A549 (cell line): ENCODE data around the gene NR1H4. TPM values are rescaled to one million over a fixed set of nuclear protein-coding genes. Genes with fewer than 3 reads are reported as not detected.

Experiments used
- ATAC-seq, 2 experiments: fragments of 200-7000 bp in 1 of 2; fragments of >200 bp in 1 of 2; cut with Nextera tagmentation in 1 of 2; cut with Tn5 transposase in 1 of 2; 3 replicates each; pipeline versions ENCODE4 v1.8.0 to v1.9.1; 2018 to 2020; ENCODE audit warnings: mild to moderate bottlenecking in 1 of 2, moderate library complexity in 1 of 2
- CTCF ChIA-PET: fragments of 300-600 bp; sonication (Branson Sonifier 250); formaldehyde crosslinking; extraction: SDS; loops from one replicate; lab custom pipeline; 2021; ENCODE audit warnings: antibody characterized with exemption, inconsistent platforms; lab: Yijun Ruan, JAX
- POLR2A ChIA-PET: fragments of 350-600 bp; formaldehyde crosslinking; extraction: SDS; loops from one replicate; lab custom pipeline; 2021; ENCODE audit warnings: antibody characterized with exemption, inconsistent platforms; lab: Yijun Ruan, JAX
- DNase-seq, 2 experiments: peaks; one replicate each; pipeline versions ENCODE4 v3.0.0 to v3.0.0-alpha.2; 2011 to 2016; ENCODE audit warnings: low read depth in 1 of 2, low spot score in 1 of 2
- FAIRE-seq: peaks from 2 replicates; lab custom pipeline; 2011; peaks lifted over from hg19 to GRCh38; lab: Jason Lieb, UNC
- H3K27ac ChIP-seq, 2 experiments: fragments of >200 bp; sonication (Bioruptor Twin); formaldehyde crosslinking; 3 replicates each; pipeline ENCODE4 v1.5.1; 2016 to 2017
- H3K4me1 ChIP-seq: fragments of >200 bp; sonication (Bioruptor Twin); formaldehyde crosslinking; 3 replicates; pipeline ENCODE4 v1.6.1; 2016
- H3K4me2 ChIP-seq: fragments of >200 bp; sonication (Bioruptor Twin); formaldehyde crosslinking; 3 replicates; pipeline ENCODE4 v1.6.1; 2016
- H3K4me3 ChIP-seq: fragments of >200 bp; sonication (Bioruptor Twin); formaldehyde crosslinking; 3 replicates; pipeline ENCODE4 v1.5.1; 2016
- H3K9me3 ChIP-seq: fragments of >200 bp; sonication (Bioruptor Twin); formaldehyde crosslinking; 3 replicates; pipeline ENCODE4 v1.6.1; 2016
- BHLHE40 ChIP-seq: IDR thresholded peaks from 2 replicates; pipeline ENCODE4 v1.6.1; 2012; ENCODE audit warnings: low read depth, low read length, inconsistent platforms
- CHD2 ChIP-seq: fragments of 150-350 bp; IDR thresholded peaks from 2 replicates; pipeline ENCODE4 v1.6.1; 2014; ENCODE audit warnings: low read length; ENCODE audit not compliant: partially characterized antibody
- EP300 ChIP-seq, 2 experiments: fragments of >200 bp; sonication (Bioruptor Twin); formaldehyde crosslinking; IDR thresholded peaks; 2 replicates in 1 of 2; 3 replicates in 1 of 2; pipeline ENCODE4 v1.6.1; 2016 to 2017
- FOSL2 ChIP-seq, 2 experiments: fragments of 450-650 bp in 1 of 2; fragments of >200 bp in 1 of 2; sonication (Bioruptor Twin) in 1 of 2; formaldehyde crosslinking; IDR thresholded peaks; 2 replicates each; pipeline versions ENCODE4 v1.5.0 to v1.6.1; 2016 to 2020; ENCODE audit warnings: mild to moderate bottlenecking in 1 of 2, moderate library complexity in 1 of 2
- FOXS1 ChIP-seq: fragments of 250-450 bp; sonication (Bioruptor Pico); IDR thresholded peaks from 2 replicates; pipeline ENCODE4 v1.5.0; 2020; ENCODE audit warnings: mild to moderate bottlenecking, moderate library complexity
- JUN ChIP-seq, 2 experiments: fragments of >200 bp; sonication (Bioruptor Twin); formaldehyde crosslinking; IDR thresholded peaks; 2 replicates in 1 of 2; 3 replicates in 1 of 2; pipeline ENCODE4 v1.6.1; 2016 to 2017
- JUNB ChIP-seq: fragments of >200 bp; sonication (Bioruptor Twin); formaldehyde crosslinking; IDR thresholded peaks from 2 replicates; pipeline ENCODE4 v1.6.1; 2016
- KDM5A ChIP-seq: fragments of 200-600 bp; sonication (generic); IDR thresholded peaks from 2 replicates; pipeline ENCODE4 v1.6.1; 2016; ENCODE audit warnings: antibody characterized with exemption, mild to moderate bottlenecking
- MAFK ChIP-seq: fragments of 450-650 bp; IDR thresholded peaks from 2 replicates; pipeline ENCODE4 v1.6.1; 2014; ENCODE audit not compliant: partially characterized antibody
- MAZ ChIP-seq: fragments of 150-350 bp; IDR thresholded peaks from 2 replicates; pipeline ENCODE4 v1.6.1; 2014; ENCODE audit warnings: antibody characterized with exemption, low read depth, low read length, borderline replicate concordance
- NPAS2 ChIP-seq: fragments of 250-450 bp; sonication (Bioruptor Pico); IDR thresholded peaks from 2 replicates; pipeline ENCODE4 v1.8.0; 2022; ENCODE audit warnings: mild to moderate bottlenecking, moderate library complexity, borderline replicate concordance
- NR3C1 ChIP-seq: fragments of >200 bp; sonication (Bioruptor Twin); formaldehyde crosslinking; IDR thresholded peaks from 3 replicates; pipeline ENCODE4 v1.6.1; 2017
- RFX5 ChIP-seq: fragments of 450-650 bp; IDR thresholded peaks from 2 replicates; pipeline ENCODE4 v1.7.1; 2014; ENCODE audit warnings: antibody characterized with exemption, mild to moderate bottlenecking, moderate library complexity
- SMC3 ChIP-seq: fragments of >200 bp; sonication (Bioruptor Twin); formaldehyde crosslinking; IDR thresholded peaks from 3 replicates; pipeline ENCODE4 v1.6.1; 2018; ENCODE audit warnings: inconsistent platforms
- TFCP2L1 ChIP-seq: fragments of 250-450 bp; sonication (Bioruptor Pico); IDR thresholded peaks from 2 replicates; pipeline ENCODE4 v1.5.0; 2021; ENCODE audit warnings: mild to moderate bottlenecking
- WGBS: methylation state at CpG from one replicate; pipeline ENCODE4 v1.1.6; 2017; ENCODE audit errors: missing lambda C conversion rate; 5-methylcytosine and 5-hydroxymethylcytosine counted together
- polyA plus RNA-seq, 4 experiments: library from polyadenylated mRNA; depleted of rRNA in 3 of 4; stranded (reverse); fragments of >200 nt; fragmentation: RNase III in 1 of 4; extraction: RNeasy Plus Mini Kit Qiagen cat#74134 plus additional on column Dnase treatment in 1 of 4; gene quantifications; 2 replicates in 3 of 4; 3 replicates in 1 of 4; pipeline ENCODE4 v1.2.3, GENCODE V29; 2011 to 2017
- TF ChIP-seq, protein P1 (sequence below): IDR thresholded peaks from 2 replicates; pipeline ENCODE4 v1.6.1; 2012
- TF ChIP-seq, protein P2 (sequence below): fragments of 150-350 bp; IDR thresholded peaks from 2 replicates; pipeline ENCODE4 v1.6.1; 2014; ENCODE audit warnings: low read depth, mild to moderate bottlenecking, low read length
- TF ChIP-seq, protein P3 (sequence below): IDR thresholded peaks from 2 replicates; pipeline ENCODE4 v1.6.1; 2012; ENCODE audit warnings: low read depth, borderline replicate concordance
- TF ChIP-seq, protein P4 (sequence below): fragments of 200-600 bp; sonication (generic); IDR thresholded peaks from 2 replicates; pipeline ENCODE4 v1.6.1; 2016; ENCODE audit warnings: antibody characterized with exemption, mild to moderate bottlenecking, moderate library complexity
- TF ChIP-seq, protein P5 (sequence below): IDR thresholded peaks from 2 replicates; pipeline ENCODE4 v1.6.1; 2012
- TF ChIP-seq, protein P6 (sequence below): fragments of 450-650 bp; IDR thresholded peaks from 2 replicates; pipeline ENCODE4 v1.6.1; 2014; ENCODE audit warnings: antibody characterized with exemption
- TF ChIP-seq, protein P7 (sequence below): fragments of >200 bp; sonication (Bioruptor Twin); formaldehyde crosslinking; IDR thresholded peaks from 3 replicates; pipeline ENCODE4 v1.5.1; 2016

Gene NR1H4
- polyA plus RNA-seq, 2 of the 4 experiments (the other 2 are of a cell fraction), result 0.40 to 1.4 TPM

DNA sequence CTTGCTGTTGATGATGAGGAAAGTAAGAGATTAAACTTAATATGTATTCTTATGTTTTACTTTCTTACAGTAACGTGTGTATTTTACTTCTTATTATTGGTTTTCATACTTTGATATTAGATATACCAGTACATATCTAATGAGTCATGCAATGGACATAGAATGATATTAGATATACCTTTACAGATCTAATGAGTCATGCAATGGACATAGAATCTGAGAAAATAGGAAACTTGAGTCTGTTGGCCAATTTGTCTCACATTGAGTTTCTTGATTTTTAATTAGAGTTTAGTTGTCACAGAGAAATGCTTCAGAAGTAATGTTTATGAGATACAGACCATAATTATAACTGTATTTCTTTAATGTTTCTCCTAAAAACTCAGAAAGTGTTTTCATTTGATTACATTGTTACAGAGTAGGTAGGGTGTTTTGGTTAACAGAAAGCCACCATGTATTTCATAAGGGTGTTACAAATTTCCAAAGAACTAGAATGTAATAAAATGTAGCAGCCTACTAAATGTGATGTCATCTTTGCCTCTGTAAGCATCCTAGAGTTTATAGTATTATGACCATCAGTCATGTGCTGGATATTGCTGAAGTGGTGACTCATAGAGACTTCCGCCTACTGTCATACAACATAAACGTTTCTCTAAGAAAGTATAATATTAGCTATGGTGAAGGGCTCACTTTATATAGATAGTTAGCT, 102.8 kb downstream of the NR1H4 start:
- 48% methylated on average over 3 of the region's 3 CpGs for WGBS
- peaks cover 27% of the 10 kb centered on the region for H3K4me1 ChIP-seq
- ATAC-seq (0 out of 6 replicates have a peak, but pooled peaks of 1 of the 2 experiments have one; percentile 44), FAIRE-seq (peak; percentile 43), DNase-seq (peak; percentile 28 to 50)
- no peak overlapping the region for H3K4me3 ChIP-seq
- POLR2A ChIA-PET, result no interaction called here
- peak overlapping the region; percentile 30; the same call in 2 of the 3 replicates for H3K4me2 ChIP-seq
- TF ChIP-seq, protein P1, sequence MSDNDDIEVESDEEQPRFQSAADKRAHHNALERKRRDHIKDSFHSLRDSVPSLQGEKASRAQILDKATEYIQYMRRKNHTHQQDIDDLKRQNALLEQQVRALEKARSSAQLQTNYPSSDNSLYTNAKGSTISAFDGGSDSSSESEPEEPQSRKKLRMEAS, result no peak
- TF ChIP-seq NR3C1, result no peak
- no peak for TF ChIP-seq FOSL2 (IDR thresholded peaks at IDR 0.05)
- peak; percentile 91 for TF ChIP-seq FOSL2 (CRISPR knock-in tag; IDR thresholded peaks at IDR 0.05)
- peak; percentile 43; the same call in 1 of the 2 replicates for TF ChIP-seq BHLHE40
- TF ChIP-seq KDM5A, result no peak
- TF ChIP-seq JUNB, result peak; percentile 38
- no peak overlapping the region for H3K27ac ChIP-seq
- no peaks in the 10 kb centered on the region for H3K9me3 ChIP-seq
- CTCF ChIA-PET, result interaction anchor here (2.1 kb wide), 1 partner anchor 21 kb away, joined by 5 read pairs; no protein-coding TSS in a partner anchor

DNA sequence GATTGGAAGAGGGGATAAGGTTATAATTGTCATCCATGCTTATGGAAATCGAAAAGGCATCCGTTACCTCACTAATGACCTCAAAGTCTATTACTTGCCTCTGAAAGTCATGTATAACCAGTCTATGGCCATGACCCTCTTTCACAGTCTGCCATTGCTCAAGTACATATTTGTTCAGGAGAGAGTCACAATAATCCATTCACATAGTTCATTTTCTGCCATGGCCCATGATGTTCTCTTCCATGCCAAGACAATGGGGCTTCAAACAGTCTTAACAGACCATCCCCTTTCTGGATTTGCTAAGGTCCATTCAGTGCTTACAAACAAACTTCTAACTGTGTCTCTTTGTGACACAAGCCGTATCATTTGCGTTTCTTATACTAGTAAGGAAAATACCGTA, 105.3 kb downstream of the NR1H4 start:
- H3K9me3 ChIP-seq, result no peaks in the 10 kb centered on the region
- ChIA-PET CTCF (no interaction called here), POLR2A (no interaction called here)
- WGBS, result 97% methylated on average over 5 of the region's 5 CpGs
- no peak for DNase-seq
- H3K4me2 ChIP-seq, result no peak overlapping the region
- no peak for FAIRE-seq
- H3K4me1 ChIP-seq, result peaks cover 23% of the 10 kb centered on the region
- no peak overlapping the region for H3K4me3 ChIP-seq
- TF ChIP-seq FOXS1 (CRISPR knock-in tag) (no peak), CHD2 (no peak), TFCP2L1 (CRISPR knock-in tag) (no peak), JUN (IDR thresholded peaks at IDR 0.05) (no peak), RFX5 (no peak), NPAS2 (CRISPR knock-in tag) (no peak), MAZ (no peak), MAFK (no peak), EP300 (IDR thresholded peaks at IDR 0.05) (no peak), SMC3 (no peak)
- TF ChIP-seq, protein P2, sequence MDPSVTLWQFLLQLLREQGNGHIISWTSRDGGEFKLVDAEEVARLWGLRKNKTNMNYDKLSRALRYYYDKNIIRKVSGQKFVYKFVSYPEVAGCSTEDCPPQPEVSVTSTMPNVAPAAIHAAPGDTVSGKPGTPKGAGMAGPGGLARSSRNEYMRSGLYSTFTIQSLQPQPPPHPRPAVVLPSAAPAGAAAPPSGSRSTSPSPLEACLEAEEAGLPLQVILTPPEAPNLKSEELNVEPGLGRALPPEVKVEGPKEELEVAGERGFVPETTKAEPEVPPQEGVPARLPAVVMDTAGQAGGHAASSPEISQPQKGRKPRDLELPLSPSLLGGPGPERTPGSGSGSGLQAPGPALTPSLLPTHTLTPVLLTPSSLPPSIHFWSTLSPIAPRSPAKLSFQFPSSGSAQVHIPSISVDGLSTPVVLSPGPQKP, result no peak
- TF ChIP-seq, protein P3, sequence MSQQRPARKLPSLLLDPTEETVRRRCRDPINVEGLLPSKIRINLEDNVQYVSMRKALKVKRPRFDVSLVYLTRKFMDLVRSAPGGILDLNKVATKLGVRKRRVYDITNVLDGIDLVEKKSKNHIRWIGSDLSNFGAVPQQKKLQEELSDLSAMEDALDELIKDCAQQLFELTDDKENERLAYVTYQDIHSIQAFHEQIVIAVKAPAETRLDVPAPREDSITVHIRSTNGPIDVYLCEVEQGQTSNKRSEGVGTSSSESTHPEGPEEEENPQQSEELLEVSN, result no peak
- TF ChIP-seq, protein P4, sequence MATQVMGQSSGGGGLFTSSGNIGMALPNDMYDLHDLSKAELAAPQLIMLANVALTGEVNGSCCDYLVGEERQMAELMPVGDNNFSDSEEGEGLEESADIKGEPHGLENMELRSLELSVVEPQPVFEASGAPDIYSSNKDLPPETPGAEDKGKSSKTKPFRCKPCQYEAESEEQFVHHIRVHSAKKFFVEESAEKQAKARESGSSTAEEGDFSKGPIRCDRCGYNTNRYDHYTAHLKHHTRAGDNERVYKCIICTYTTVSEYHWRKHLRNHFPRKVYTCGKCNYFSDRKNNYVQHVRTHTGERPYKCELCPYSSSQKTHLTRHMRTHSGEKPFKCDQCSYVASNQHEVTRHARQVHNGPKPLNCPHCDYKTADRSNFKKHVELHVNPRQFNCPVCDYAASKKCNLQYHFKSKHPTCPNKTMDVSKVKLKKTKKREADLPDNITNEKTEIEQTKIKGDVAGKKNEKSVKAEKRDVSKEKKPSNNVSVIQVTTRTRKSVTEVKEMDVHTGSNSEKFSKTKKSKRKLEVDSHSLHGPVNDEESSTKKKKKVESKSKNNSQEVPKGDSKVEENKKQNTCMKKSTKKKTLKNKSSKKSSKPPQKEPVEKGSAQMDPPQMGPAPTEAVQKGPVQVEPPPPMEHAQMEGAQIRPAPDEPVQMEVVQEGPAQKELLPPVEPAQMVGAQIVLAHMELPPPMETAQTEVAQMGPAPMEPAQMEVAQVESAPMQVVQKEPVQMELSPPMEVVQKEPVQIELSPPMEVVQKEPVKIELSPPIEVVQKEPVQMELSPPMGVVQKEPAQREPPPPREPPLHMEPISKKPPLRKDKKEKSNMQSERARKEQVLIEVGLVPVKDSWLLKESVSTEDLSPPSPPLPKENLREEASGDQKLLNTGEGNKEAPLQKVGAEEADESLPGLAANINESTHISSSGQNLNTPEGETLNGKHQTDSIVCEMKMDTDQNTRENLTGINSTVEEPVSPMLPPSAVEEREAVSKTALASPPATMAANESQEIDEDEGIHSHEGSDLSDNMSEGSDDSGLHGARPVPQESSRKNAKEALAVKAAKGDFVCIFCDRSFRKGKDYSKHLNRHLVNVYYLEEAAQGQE, result no peak
- TF ChIP-seq, protein P5, sequence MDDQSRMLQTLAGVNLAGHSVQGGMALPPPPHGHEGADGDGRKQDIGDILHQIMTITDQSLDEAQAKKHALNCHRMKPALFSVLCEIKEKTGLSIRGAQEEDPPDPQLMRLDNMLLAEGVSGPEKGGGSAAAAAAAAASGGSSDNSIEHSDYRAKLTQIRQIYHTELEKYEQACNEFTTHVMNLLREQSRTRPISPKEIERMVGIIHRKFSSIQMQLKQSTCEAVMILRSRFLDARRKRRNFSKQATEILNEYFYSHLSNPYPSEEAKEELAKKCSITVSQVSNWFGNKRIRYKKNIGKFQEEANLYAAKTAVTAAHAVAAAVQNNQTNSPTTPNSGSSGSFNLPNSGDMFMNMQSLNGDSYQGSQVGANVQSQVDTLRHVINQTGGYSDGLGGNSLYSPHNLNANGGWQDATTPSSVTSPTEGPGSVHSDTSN, result no peak
- TF ChIP-seq, protein P6, sequence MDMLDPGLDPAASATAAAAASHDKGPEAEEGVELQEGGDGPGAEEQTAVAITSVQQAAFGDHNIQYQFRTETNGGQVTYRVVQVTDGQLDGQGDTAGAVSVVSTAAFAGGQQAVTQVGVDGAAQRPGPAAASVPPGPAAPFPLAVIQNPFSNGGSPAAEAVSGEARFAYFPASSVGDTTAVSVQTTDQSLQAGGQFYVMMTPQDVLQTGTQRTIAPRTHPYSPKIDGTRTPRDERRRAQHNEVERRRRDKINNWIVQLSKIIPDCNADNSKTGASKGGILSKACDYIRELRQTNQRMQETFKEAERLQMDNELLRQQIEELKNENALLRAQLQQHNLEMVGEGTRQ, result no peak
- TF ChIP-seq, protein P7, sequence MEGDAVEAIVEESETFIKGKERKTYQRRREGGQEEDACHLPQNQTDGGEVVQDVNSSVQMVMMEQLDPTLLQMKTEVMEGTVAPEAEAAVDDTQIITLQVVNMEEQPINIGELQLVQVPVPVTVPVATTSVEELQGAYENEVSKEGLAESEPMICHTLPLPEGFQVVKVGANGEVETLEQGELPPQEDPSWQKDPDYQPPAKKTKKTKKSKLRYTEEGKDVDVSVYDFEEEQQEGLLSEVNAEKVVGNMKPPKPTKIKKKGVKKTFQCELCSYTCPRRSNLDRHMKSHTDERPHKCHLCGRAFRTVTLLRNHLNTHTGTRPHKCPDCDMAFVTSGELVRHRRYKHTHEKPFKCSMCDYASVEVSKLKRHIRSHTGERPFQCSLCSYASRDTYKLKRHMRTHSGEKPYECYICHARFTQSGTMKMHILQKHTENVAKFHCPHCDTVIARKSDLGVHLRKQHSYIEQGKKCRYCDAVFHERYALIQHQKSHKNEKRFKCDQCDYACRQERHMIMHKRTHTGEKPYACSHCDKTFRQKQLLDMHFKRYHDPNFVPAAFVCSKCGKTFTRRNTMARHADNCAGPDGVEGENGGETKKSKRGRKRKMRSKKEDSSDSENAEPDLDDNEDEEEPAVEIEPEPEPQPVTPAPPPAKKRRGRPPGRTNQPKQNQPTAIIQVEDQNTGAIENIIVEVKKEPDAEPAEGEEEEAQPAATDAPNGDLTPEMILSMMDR, result no peak
- ATAC-seq, result no peak
- no peak overlapping the region for H3K27ac ChIP-seq
